GM18873 (cell line): ENCODE measurements around the gene PHETA1.
"Not testable (repeated sequence)": the region's sequence is repeated elsewhere in the genome, so short reads cannot be mapped to it uniquely, and the experiment has no call there.

Experiments used
- ATAC-seq: cut with Tn5 transposase; IDR thresholded peaks from one replicate; pipeline ENCODE4 v1.9.1; 2021; ENCODE audit warnings: mild to moderate bottlenecking, moderate library complexity, moderate number of reproducible peaks; ENCODE audit not compliant: unreplicated experiment, low FRiP score

The PHETA1 gene

DNA sequence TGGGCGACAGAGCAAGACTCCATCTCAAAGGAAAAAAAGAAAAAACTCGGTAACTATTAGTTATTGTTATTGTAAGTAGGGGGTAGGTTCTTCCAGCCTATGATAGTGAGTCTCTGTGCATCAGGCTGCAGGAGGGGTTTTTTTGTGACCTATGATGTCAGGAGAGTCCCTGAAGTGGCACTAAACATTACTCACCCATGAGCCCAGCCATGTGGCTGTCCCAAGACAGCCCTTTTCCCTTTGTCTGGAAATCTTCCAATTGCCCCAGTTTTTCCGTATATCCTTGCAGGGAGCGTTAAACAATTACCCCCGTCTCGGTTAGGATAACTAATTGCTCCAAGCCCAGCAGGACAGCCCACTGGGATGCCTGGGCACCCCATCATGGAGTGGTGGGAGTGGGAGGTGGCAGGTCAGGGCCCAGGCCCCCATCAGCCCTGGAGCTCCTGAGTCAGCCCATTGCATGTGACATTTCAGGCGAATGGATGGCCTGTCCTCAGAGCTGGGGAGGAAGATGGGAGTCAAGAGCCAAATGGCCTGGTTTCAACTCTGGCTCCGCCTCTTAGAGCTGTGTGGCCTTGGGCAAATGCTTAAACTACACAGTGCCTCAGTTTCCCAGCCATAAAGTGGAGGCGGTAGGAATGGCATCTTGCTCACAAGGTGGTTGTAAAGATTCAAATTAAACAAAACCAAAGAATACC is 16.4 kb downstream of the PHETA1 start:
- no peak for ATAC-seq

DNA sequence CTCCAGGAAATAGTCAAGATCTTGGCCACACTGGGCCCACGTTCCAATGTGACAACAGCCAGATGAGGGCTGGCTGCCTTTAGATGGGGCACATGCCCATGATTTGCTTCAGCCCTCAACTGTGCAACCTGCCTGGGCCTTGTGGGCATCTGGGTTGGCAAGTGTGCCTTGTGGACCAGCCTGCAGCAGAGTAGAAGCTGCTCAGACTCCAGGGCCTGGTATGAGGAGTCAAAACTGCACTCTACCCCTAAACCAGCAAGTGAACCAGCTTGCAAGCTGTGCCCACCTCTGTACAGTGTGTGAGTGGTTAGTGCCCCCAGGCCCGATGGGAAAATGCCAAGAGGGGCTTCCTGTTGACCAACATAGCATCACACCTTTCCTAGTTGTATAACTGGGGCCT is 17.9 kb downstream of the PHETA1 start:
- no peak for ATAC-seq

DNA sequence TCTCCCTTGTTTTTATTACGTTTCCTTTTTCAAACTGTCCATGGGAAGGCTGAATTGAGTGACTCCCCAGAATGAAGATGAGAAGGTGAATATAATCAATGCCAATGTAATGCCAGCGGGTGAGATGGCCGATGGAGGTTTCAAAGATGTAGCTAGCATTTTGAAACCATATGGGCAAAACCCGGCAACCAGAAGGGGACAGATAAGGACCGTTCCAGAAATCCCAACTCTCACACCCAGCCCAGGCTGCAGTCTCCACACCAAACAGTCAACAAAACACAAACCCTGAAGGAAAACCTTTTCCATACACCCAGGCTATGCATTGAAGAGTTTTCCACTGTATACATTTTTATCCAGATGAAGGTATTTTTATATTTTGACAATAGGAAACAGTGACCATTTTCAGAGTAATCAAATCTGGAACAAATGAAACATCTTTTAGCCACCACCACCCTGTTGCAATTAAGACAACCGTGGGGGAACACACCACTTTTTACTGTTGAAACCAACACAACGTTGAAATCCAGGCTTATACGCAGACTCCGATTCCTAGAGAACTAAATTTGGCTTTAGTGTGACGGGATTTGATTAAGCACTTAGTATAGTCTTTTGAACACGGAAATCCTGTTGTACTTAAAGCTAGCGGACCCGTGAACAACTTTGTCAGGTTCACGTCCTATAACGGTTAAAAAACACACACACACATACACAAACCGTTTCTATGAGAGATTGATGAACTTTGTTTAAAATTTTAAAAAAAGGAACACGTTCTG is 19.0 kb downstream of the PHETA1 start:
- no peak for ATAC-seq

DNA sequence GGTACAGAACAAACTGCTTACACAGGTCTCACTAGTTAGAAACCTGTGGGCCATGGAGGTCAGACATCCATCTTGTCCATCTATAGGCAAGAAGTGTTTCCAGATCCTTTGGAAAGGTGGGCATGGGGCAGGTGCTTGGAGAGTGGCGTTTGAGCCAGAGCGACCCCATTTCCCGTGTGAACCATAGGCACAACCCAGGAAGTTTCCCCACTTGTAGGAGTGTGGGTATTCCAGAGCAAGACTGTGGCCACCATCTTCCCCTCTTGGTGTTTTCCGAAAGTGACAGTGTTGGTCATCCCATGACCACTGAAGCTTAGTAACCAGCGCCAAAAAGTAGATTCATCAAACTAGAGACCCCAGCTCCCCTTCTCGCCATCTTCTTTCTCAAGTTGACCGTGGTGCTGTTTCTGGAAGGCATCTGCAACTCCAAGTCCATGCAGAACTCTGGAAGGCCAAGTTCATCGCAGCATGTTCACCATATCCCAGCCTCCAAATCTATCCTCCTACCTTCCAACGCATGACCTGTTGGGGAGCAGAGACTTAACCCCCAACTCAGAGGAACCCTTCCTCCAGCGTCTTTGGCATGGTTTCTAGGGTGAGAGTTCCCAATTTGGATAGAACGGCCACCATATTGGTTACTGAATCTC is 19.7 kb downstream of the PHETA1 start:
- no peak for ATAC-seq

DNA sequence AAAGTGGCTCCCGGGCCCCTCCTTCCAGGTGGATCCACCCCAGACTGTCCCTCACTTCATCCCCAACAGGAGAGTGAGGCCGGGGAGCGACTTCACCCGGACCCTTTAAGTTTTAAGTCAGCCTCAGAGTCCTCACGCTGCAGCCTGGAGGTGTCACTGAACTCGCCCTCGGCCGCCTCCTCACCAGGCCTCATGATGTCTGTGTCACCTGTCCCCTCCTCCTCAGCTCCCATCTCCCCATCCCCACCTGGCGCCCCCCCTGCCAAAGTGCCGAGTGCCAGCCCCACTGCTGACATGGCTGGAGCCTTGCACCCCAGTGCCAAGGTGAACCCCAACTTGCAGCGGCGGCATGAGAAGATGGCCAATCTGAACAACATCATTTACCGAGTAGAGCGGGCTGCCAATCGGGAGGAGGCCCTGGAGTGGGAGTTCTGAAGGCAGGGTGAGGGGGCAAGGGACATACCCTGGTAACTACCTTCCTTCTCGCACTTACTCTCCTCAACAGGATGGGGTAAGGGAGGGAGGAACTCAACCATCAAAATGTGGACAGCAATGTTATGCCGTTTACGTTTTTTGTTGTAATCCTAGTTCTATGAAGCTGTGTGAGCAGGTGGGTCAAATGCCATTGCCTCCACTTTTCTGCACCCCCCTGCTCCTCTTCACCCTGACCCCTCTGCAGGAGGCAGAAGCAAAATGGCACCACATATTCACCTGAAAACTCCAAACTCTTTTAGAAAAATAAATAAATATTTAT is 20.8 kb downstream of the PHETA1 start:
- ATAC-seq = no peak

DNA sequence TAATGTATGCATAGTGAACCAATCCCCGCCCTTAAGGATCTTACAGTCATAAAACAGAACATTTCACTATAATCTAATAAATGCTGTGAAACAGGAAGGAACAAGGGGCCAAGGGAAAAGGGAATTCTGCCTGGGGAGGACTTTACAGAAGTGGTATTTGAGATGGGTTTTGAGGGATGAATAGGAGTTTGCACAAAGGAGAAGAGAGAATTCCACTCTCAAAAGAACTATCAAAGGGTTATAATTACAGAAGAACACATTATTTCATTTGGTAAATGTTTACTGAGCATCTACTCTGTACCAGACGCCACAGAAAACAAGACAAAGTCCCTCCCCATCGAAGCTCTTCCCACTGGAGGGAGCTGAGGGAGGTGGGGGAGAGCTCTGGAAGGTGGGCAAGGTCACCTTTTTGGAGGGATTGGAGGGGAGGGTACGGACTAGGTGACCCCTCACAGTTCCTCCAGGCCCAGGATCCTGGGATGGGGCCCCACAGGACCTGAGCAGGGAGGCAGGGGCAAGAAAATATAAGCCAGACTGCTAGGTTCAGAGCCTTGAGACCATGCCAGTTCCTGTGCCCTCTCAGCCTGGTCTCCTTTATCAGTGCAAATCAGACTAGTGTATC is 24.5 kb downstream of the PHETA1 start:
- no peak for ATAC-seq

DNA sequence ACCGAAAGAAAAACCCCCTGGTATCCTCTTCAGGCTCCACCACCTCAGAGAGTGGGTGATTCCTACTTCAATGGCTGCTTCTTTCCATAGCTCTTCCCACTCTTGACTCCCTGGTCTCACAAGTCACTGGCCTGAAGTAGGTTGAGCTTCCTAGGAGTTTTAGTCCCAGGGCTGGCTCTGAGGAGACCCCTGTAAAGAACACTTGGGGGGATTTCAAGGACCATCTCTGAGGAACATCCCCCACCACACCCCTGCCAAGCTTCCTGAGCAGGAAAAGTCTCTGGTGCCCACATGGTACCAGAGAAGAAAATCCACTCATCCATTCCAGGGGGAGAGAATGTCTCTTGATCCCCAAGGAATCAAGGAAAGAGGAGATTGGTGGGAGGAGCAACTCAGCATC is 25.7 kb downstream of the PHETA1 start:
- ATAC-seq = no peak

DNA sequence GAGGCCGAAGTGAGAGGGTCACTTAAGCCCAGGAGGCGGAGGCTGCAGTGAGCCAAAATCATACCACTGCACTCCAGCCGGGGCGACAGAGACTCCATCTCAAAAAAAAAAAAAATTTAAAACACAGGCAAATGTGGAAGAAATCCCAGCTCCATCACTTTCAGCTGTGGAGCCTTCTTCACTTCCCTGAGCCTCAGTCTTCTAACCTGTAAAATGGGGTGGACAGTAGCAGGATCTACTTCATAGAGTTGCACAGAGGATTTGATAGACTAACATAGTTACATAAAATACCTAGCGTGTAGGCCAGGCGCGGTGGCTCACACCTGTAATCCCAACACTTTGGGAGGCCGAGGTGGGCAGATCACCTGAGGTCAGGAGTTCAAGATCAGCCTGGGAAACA is 26.5 kb downstream of the PHETA1 start:
- ATAC-seq = no peak

DNA sequence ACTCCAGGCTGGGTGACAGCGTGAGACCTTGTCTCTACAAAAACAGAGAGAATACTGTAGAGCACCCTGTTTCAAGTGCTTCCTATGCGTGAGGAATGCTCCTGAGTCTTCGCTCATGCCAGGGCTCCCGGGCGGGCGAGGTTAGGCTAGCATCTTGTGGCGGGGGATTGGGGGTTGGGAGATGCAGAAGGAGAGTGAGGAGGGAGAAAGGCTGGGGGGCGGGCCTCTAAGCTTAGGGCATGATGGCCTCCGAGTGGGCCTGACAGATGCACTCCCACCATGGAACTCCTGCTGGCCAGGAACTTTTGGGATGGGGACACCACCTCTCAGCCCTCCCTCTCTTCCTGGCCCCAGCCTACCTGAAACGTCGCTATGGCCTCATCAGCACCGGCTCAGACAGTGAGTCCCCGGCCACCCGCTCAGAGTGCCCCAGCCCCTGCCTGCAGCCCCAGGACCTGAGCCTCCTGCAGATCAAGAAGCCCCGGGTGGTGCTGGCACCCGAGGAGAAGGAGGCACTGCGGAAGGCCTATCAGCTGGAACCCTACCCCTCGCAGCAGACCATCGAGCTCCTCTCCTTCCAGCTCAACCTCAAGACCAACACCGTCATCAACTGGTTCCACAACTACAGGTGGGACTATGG is 27.3 kb downstream of the PHETA1 start:
- ATAC-seq = no peak

DNA sequence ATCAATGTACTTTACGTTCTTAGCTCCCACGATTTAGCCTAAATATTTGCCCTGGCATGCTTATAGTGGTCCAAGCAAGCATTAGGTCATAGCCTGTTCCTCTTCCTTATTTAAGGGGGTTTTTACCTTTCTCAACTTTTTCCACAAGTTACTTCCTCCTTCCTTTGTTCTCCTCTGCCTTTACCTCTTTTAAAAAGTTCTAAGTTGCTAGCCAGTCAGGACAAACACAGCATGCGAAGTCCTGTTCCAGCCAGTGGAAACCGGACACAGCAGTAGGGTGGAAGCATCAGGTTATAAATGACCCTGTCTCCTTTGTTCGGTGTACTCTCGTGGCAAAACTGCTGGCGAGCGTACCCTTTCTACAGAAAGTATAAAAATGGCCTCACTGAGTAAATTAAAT is 28.2 kb downstream of the PHETA1 start:
- not testable (repeated sequence) for ATAC-seq

DNA sequence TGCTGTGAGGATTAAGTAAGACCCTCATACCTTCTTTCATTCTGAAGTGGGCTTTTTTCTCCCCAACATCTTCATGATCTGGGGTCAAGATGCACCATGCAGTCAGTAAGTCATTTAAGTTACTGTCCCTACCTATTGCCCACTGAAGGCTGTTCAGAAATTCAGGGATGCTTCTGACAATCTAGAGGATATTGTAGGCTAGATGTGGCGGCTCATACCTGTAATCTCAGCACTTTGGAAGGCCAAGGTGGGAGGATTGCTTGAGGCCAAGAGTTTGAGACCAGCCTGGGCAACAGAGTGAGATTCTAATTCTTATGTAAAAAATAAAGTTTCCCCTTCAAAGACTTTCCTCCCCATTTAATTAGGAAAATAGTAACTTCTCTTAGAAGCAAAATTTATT is 28.7 kb downstream of the PHETA1 start:
- ATAC-seq = no peak

DNA sequence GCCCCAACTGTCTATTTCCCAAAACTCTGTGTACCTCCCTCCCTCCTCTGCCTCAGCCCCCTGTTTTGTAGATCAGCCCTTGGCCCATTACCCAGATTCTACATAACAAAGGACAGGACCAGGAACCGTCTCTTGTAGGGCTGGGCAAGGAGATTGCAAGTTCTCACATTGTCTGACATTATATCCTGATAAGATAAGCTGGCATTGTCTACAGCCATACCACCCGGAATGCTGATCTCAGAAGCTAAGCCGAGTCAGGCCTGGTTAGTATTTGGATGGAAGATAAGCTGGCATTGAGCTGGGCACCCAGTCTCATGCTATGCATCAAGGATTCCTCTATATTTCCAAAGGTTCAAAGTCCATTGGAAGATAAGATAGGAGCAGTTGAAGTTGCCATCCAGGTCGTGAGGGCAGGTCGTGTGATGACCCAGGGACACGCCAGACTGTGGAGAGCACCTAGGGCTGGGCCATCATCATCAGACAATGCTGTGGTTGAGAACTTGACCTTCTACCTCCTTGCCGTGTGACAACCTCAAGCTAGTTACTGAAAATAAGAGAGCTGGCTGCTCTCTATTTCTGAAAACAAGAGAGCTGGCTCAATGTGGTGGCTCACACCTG is 29.5 kb downstream of the PHETA1 start:
- ATAC-seq = no peak

DNA sequence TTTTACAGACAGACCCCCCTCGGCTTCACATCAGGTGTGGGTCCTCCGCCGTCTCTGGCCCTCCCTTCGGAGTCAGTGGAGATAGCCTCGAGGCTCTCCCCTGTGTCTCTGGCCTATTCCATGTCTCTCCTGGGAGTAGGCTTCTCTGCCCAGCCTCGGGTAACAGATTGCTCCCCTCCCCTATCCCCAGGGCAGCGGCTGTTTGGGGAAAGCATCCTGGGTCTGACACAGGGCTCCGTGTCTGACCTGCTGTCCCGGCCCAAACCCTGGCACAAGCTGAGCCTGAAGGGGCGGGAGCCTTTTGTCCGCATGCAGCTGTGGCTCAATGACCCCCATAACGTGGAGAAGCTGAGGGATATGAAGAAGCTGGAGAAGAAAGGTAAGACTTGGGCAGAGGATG is 30.8 kb downstream of the PHETA1 start:
- ATAC-seq = no peak

DNA sequence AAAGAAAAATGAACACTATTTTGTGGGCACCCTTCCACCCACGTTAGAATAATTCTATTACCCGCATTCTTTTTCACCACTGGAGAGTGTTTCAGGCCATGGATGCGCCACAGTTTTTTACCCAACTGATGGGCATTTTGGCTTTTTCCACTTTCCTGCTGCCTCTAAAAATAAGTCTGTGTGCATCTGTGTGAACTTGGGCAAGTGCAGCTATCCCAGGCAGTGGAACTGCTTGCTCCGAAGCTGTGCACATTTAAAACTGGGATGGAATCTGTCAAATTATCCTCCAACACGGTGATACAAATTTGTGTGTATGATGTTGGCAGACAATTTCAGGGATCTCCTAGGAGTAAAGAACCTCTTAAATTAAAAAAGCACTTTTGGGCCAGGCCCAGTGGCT is 31.5 kb downstream of the PHETA1 start:
- ATAC-seq = no peak

DNA sequence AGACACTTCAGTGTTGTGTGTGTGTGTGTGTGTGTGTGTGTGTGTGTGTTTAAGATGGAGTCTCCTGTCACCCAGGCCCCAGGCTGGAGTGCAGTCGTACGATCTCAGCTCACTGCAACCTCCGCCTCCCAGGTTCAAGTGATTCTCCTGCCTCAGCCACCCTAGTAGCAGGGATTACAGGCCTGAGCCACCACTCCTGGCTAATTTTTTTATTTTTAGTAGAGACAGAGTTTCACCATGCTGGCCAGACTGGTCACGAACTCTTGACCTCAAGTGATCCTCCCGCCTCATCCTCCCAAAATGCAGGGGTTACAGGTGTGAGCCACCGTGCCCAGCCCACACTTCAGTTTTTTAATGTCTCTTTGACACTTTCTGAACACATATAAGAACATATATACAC is 32.5 kb downstream of the PHETA1 start:
- not testable (repeated sequence) for ATAC-seq

DNA sequence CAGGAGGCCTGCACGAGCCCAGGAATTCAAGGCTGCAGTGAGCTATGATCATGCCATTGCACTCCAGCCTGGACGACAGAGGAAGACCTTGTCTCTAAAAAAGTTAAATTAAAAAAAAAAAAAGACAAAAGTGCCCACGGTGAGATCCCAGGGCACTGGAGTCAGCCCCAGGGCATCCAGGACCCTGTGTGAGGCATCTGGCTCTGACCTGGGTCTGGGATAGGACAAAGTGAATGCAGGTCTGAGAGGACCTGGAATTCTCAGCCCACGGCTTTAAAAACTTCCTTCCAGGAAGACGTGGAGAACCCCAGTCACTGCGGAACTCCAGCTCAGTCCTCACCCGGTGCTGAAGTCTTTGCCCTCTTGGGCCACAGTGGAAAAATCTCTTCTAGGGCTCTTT is 33.1 kb downstream of the PHETA1 start:
- no peak for ATAC-seq

DNA sequence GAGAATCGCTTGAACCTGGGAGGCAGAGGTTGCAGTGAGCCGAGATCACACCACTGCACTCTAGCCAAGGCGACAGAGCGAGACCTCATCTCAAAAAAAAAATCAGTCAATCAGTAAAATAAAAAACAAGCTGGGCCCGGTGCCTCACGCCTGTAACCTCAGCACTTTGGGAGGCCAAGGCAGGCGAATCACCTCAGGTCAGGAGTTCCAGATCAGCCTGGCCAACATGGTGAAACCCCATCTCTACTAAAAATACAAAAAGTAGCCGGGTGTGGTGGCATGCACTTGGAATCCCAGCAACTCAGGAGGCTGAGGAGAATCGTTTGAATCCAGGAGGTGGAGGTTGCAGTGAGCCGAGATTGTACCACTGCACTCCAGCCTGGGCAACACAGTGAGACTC is 33.6 kb downstream of the PHETA1 start:
- not testable (repeated sequence) for ATAC-seq

DNA sequence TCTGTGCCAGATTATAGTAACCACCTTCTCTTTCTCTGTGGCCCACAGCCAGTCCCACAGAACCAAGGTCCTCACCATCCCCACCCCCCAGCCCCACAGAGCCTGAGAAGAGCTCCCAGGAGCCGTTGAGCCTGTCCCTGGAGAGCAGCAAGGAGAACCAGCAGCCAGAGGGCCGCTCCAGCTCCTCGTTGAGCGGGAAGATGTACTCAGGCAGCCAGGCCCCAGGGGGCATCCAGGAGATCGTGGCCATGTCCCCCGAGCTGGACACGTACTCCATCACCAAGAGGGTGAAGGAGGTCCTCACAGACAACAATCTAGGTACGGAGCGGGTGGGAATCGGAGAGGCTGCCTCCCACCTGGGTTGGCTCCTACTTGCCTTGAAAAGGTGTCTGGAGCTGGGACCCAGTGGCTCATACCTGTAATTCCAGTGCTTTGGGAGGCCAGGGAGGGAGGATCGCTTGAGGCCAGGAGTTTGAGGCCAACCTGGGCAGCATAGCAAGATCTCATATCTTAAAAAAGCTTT is 34.4 kb downstream of the PHETA1 start:
- no peak for ATAC-seq
